ENCODE data around the gene GFOD1. TPM values are rescaled to one million over a fixed set of nuclear protein-coding genes. Genes with fewer than 3 reads are reported as not detected.
A peak's percentile ranks its signal among the peaks of the same experiment; 100 is the strongest.

The GFOD1 gene
- total and polyA plus RNA-seq, 2 of the 4 experiments (the other 2 are of a cell fraction), result 1.8 to 3.4 TPM

DNA sequence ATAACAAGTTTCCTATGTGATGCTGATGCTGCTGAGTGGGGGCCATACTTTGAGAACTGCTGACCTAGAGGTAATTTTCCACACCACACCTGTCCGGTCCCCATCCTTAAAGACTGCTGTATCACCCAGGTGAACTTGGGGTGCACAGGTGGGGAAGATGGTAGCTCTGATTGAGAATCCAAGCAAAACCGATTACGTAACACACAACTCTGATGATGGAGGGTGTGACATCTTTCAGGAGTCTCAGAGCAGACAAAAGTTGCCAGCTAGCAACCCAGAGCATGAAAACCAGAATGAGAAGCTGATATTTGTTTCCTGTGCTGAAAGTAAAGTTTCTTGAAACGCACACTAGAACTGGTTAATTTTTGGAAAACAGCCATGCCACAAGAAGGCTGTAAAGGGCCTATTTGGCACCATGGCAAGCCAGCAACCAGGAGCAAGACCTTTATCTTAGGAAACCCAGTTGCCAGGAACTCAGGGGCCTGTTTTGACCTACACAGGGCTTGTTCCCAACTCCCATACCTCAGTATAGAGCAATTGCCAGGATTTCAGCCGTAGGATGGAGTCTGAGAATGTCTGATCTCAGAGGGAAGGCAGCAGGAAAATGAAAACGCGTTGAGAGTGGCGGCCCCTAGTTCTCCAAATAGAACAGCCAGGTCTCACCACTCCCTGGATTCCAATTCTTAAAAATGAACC is 137.4 kb downstream of the GFOD1 start:
- dilution Hi-C loops (cut with HindIII; ENCODE audit: low sequenced_read_pairs, unreplicated experiment), result no loop called here

More for the DNA sequence above, 137.4 kb downstream of the GFOD1 start:
- no peak for DNase-seq
- Histone ChIP-seq H3K9ac (ENCODE audit: low read depth, low read length) (no peak overlapping the region), H3K56ac (ENCODE audit: extremely low read depth, insufficient read depth, low read length) (no peak overlapping the region), H2AFZ (replicated peaks; ENCODE audit: low read length, poor library complexity) (no peak overlapping the region), H3K9me1 (ENCODE audit: insufficient read depth, low read length) (peaks cover 13% of the 10 kb centered on the region), H4K8ac (ENCODE audit: low read depth in 2 of 2, low read length in 2 of 2) (no peak overlapping the region), H3K14ac (replicated peaks; ENCODE audit: low read depth, low read length) (no peak overlapping the region), H3K4me3 (ENCODE audit: insufficient read depth, low read depth, low read length) (no peak overlapping the region), H4K20me1 (ENCODE audit: insufficient read depth, low read length) (no peaks in the 10 kb centered on the region), H3K18ac (ENCODE audit: low read depth, low read length) (no peak overlapping the region), H3K27me3 (ENCODE audit: control insufficient read depth, insufficient read depth, low read length) (no peaks in the 10 kb centered on the region), H3K4me1 (ENCODE audit: control insufficient read depth, insufficient read depth, low read length) (peaks cover 11% of the 10 kb centered on the region), H2AK5ac (ENCODE audit: low read depth, low read length) (no peak overlapping the region), H3K9me3 (ENCODE audit: control insufficient read depth, insufficient read depth, low read length) (no peaks in the 10 kb centered on the region), H2AK9ac (replicated peaks; ENCODE audit: low read depth, low read length, poor library complexity) (no peak overlapping the region), H4K5ac (ENCODE audit: low read depth, low read length) (no peak overlapping the region), H3K79me1 (ENCODE audit: low read depth in 1 of 2, low read length in 2 of 2) (no peaks in the 10 kb centered on the region; a peak in 1 of 4 replicates), H3K4ac (ENCODE audit: low read depth, low read length) (no peak overlapping the region), H3K4me2 (ENCODE audit: low read depth, low read length) (no peak overlapping the region), H3K36me3 (ENCODE audit: control insufficient read depth, insufficient read depth, low read length) (no peaks in the 10 kb centered on the region), H4K91ac (ENCODE audit: insufficient read depth, low read depth, low read length) (no peak overlapping the region), H3K27ac (ENCODE audit: insufficient read depth, low read length) (no peak overlapping the region), H2BK5ac (ENCODE audit: low read depth, low read length, poor library complexity, severe bottlenecking) (no peak overlapping the region), H3K23ac (ENCODE audit: low read depth, low read length) (no peak overlapping the region), H2BK15ac (ENCODE audit: low read depth, low read length) (no peak overlapping the region), H2BK20ac (ENCODE audit: low read depth, low read length) (peak overlapping the region; percentile 21; the same call in 1 of the 2 replicates), H2BK120ac (ENCODE audit: low read depth, low read length) (no peak overlapping the region)
- POLR2A ChIA-PET (ENCODE audit: unreplicated experiment), result no interaction called here
- CTCF ChIA-PET, result no interaction called here
- TF ChIP-seq CEBPB (IDR thresholded peaks at IDR 0.05; ENCODE audit: low read depth, low read length) (peak; percentile 75), SMC3 (IDR thresholded peaks at IDR 0.05; ENCODE audit: low read depth, low read length) (no peak)
- ATAC-seq (ENCODE audit: low read depth), result no peak
- no TSS peak for BruUV-seq (replicated peaks)
- 100% methylated on average over 3 of the region's 8 CpGs; no CpG with 5 or more reads in 1 of the 2 experiments for WGBS, 2 experiments (ENCODE audit: extremely low coverage in 2 of 2, insufficient read length in 1 of 2)
- intact Hi-C loops (cut with micrococcal nuclease), result no loop called here
- in situ Hi-C loops (cut with MboI; ENCODE audit: low sequenced_read_pairs), result no loop called here
